Stimulated activated naive B cell treated with anti-CD40 and anti-IgM and Interleukin-4, amounts not matched to agents 10 μg/mL and 1 μg/mL and 100 μg/mL, for 72 hours (primary cell): Measurements from ENCODE around the gene CRMP1.

Experiments used
- ATAC-seq, 2 donors: fragments of 150-1000 bp; cut with Tn5 transposase; replicated peaks; 2 replicates each; pipeline ENCODE4 v1.10.0; 2021; ENCODE audit warnings: moderate library complexity in 1 of 2
- DNase-seq: peaks from one replicate; pipeline ENCODE4 v3.0.0; 2021
- H3K27ac Mint-ChIP-seq: one replicate; pipeline ENCODE4 v1.8.0; 2022; ENCODE audit warnings: mild to moderate bottlenecking, mixed read lengths
- H3K27me3 Mint-ChIP-seq, 2 donors: one replicate each; pipeline ENCODE4 v1.8.0; 2022; ENCODE audit warnings: mixed read lengths in 2 of 2
- H3K36me3 Mint-ChIP-seq, 2 donors: one replicate each; pipeline ENCODE4 v1.8.0; 2022; ENCODE audit warnings: mixed read lengths in 2 of 2, mild to moderate bottlenecking in 1 of 2
- H3K4me1 Mint-ChIP-seq, 2 donors: one replicate each; pipeline ENCODE4 v1.8.0; 2022; ENCODE audit warnings: mixed read lengths in 2 of 2, mild to moderate bottlenecking in 1 of 2
- H3K4me3 Mint-ChIP-seq, 2 donors: one replicate each; pipeline ENCODE4 v1.8.0; 2022; ENCODE audit warnings: mild to moderate bottlenecking in 2 of 2, mixed read lengths in 2 of 2, moderate library complexity in 1 of 2
- H3K9me3 Mint-ChIP-seq, 2 donors: one replicate each; pipeline ENCODE4 v1.8.0; 2022; ENCODE audit warnings: mixed read lengths in 2 of 2, mild to moderate bottlenecking in 1 of 2

The CRMP1 gene

GRCh38 chr4:5808081-5808741 lies 84.7 kb downstream of the CRMP1 start:
- Mint-ChIP-seq H3K27me3 (peaks cover 0 to 5% of the 10 kb centered on the region in 2 donors), H3K4me3 (no peak overlapping the region), H3K27ac (no peak overlapping the region)

GRCh38 chr4:5805270-5805669 lies 87.6 kb downstream of the CRMP1 start:
- DNase-seq (no peak), ATAC-seq (no peak)
- no peaks in the 10 kb centered on the region for H3K36me3 Mint-ChIP-seq
- no peak overlapping the region for H3K4me3 Mint-ChIP-seq
- H3K4me1 Mint-ChIP-seq, result no peaks in the 10 kb centered on the region
- no peak overlapping the region for H3K27ac Mint-ChIP-seq
- H3K9me3 Mint-ChIP-seq, result no peaks in the 10 kb centered on the region
- peaks cover 0 to 5% of the 10 kb centered on the region in 2 donors for H3K27me3 Mint-ChIP-seq

More at GRCh38 chr4:5808081-5808741, 84.7 kb downstream of the CRMP1 start:
- DNase-seq (no peak), ATAC-seq (no peak)
- H3K9me3 Mint-ChIP-seq, result no peaks in the 10 kb centered on the region
- H3K36me3 Mint-ChIP-seq, result no peaks in the 10 kb centered on the region
- H3K4me1 Mint-ChIP-seq, result no peaks in the 10 kb centered on the region

- Mint-ChIP-seq H3K27me3 (peaks cover 0 to 5% of the 10 kb centered on the region in 2 donors), H3K27ac (no peak overlapping the region), H3K9me3 (no peaks in the 10 kb centered on the region), H3K4me1 (no peaks in the 10 kb centered on the region), H3K36me3 (no peaks in the 10 kb centered on the region), H3K4me3 (no peak overlapping the region)
- DNase-seq (no peak), ATAC-seq (no peak)
These were observed 88.2 kb downstream of the CRMP1 start for GRCh38 chr4:5804656-5805055.

- Mint-ChIP-seq H3K27ac (no peak overlapping the region), H3K9me3 (no peaks in the 10 kb centered on the region), H3K4me3 (no peak overlapping the region), H3K4me1 (no peaks in the 10 kb centered on the region), H3K27me3 (peaks cover 0 to 5% of the 10 kb centered on the region in 2 donors), H3K36me3 (no peaks in the 10 kb centered on the region)
- DNase-seq (no peak), ATAC-seq (no peak)
These were observed 90.3 kb downstream of the CRMP1 start for GRCh38 chr4:5802565-5802964.

- ATAC-seq, result no peak
- H3K27me3 Mint-ChIP-seq, result no peaks in the 10 kb centered on the region
- no peak for DNase-seq
- no peak overlapping the region for H3K4me3 Mint-ChIP-seq
- H3K9me3 Mint-ChIP-seq, result no peaks in the 10 kb centered on the region
- no peaks in the 10 kb centered on the region for H3K36me3 Mint-ChIP-seq
- no peaks in the 10 kb centered on the region for H3K4me1 Mint-ChIP-seq
- H3K27ac Mint-ChIP-seq, result no peak overlapping the region
These were observed 91.2 kb downstream of the CRMP1 start for GRCh38 chr4:5801696-5802095.

- ATAC-seq (no peak), DNase-seq (no peak)
- no peak overlapping the region for H3K27ac Mint-ChIP-seq
- H3K4me1 Mint-ChIP-seq, result no peaks in the 10 kb centered on the region
- no peaks in the 10 kb centered on the region for H3K36me3 Mint-ChIP-seq
- peaks cover 0 to 3% of the 10 kb centered on the region in 2 donors for H3K9me3 Mint-ChIP-seq
- no peak overlapping the region for H3K4me3 Mint-ChIP-seq
- no peaks in the 10 kb centered on the region for H3K27me3 Mint-ChIP-seq
These were observed 92.4 kb downstream of the CRMP1 start for GRCh38 chr4:5800496-5800895.

- H3K9me3 Mint-ChIP-seq, result peaks cover 0 to 3% of the 10 kb centered on the region in 2 donors
- DNase-seq (no peak), ATAC-seq (no peak)
- H3K4me1 Mint-ChIP-seq, result no peaks in the 10 kb centered on the region
- no peak overlapping the region for H3K4me3 Mint-ChIP-seq
- no peaks in the 10 kb centered on the region for H3K36me3 Mint-ChIP-seq
- no peaks in the 10 kb centered on the region for H3K27me3 Mint-ChIP-seq
- no peak overlapping the region for H3K27ac Mint-ChIP-seq
These were observed 93.5 kb downstream of the CRMP1 start for GRCh38 chr4:5799406-5799805.

GRCh38 chr4:5798946-5799345 lies 93.9 kb downstream of the CRMP1 start:
- no peak for ATAC-seq
- no peaks in the 10 kb centered on the region for H3K4me1 Mint-ChIP-seq
- no peak overlapping the region for H3K4me3 Mint-ChIP-seq
- no peaks in the 10 kb centered on the region for H3K36me3 Mint-ChIP-seq
- H3K27ac Mint-ChIP-seq, result no peak overlapping the region
- peaks cover 0 to 3% of the 10 kb centered on the region in 2 donors for H3K9me3 Mint-ChIP-seq
- H3K27me3 Mint-ChIP-seq, result no peaks in the 10 kb centered on the region
- DNase-seq, result no peak

- Mint-ChIP-seq H3K27ac (no peak overlapping the region), H3K27me3 (no peaks in the 10 kb centered on the region), H3K36me3 (no peaks in the 10 kb centered on the region), H3K4me3 (no peak overlapping the region), H3K9me3 (peaks cover 0 to 3% of the 10 kb centered on the region in 2 donors), H3K4me1 (no peaks in the 10 kb centered on the region)
- ATAC-seq (no peak), DNase-seq (no peak)
These were observed 94.4 kb downstream of the CRMP1 start for GRCh38 chr4:5798462-5798861.

- Mint-ChIP-seq H3K4me1 (no peaks in the 10 kb centered on the region), H3K27ac (no peak overlapping the region), H3K4me3 (no peak overlapping the region), H3K36me3 (no peaks in the 10 kb centered on the region), H3K27me3 (no peaks in the 10 kb centered on the region), H3K9me3 (peaks cover 0 to 3% of the 10 kb centered on the region in 2 donors)
- no peak for ATAC-seq
- DNase-seq, result no peak
These were observed 95.0 kb downstream of the CRMP1 start for GRCh38 chr4:5797866-5798265.

- DNase-seq, result no peak
- no peaks in the 10 kb centered on the region for H3K27me3 Mint-ChIP-seq
- H3K4me1 Mint-ChIP-seq, result no peaks in the 10 kb centered on the region
- H3K36me3 Mint-ChIP-seq, result no peaks in the 10 kb centered on the region
- no peak overlapping the region for H3K27ac Mint-ChIP-seq
- no peak overlapping the region for H3K4me3 Mint-ChIP-seq
- H3K9me3 Mint-ChIP-seq, result peaks cover 0 to 3% of the 10 kb centered on the region in 2 donors
- no peak for ATAC-seq
These were observed 95.9 kb downstream of the CRMP1 start for GRCh38 chr4:5796976-5797375.

GRCh38 chr4:5795580-5795979 lies 97.3 kb downstream of the CRMP1 start:
- no peak for DNase-seq
- Mint-ChIP-seq H3K36me3 (no peaks in the 10 kb centered on the region), H3K27ac (no peak overlapping the region), H3K27me3 (no peaks in the 10 kb centered on the region), H3K4me3 (no peak overlapping the region), H3K4me1 (no peaks in the 10 kb centered on the region), H3K9me3 (peaks cover 0 to 3% of the 10 kb centered on the region in 2 donors)
- ATAC-seq, result no peak

GRCh38 chr4:5793514-5793913 lies 99.4 kb downstream of the CRMP1 start:
- no peaks in the 10 kb centered on the region for H3K27me3 Mint-ChIP-seq
- H3K4me3 Mint-ChIP-seq, result no peak overlapping the region
- ATAC-seq (no peak), DNase-seq (no peak)
- H3K4me1 Mint-ChIP-seq, result no peaks in the 10 kb centered on the region
- no peak overlapping the region for H3K27ac Mint-ChIP-seq
- H3K9me3 Mint-ChIP-seq, result peaks cover 2 to 5% of the 10 kb centered on the region in 2 donors
- H3K36me3 Mint-ChIP-seq, result peaks cover 0 to 2% of the 10 kb centered on the region in 2 donors

- ATAC-seq (no peak), DNase-seq (no peak)
- H3K4me3 Mint-ChIP-seq, result no peak overlapping the region
- no peaks in the 10 kb centered on the region for H3K4me1 Mint-ChIP-seq
- peaks cover 9 to 12% of the 10 kb centered on the region in 2 donors for H3K9me3 Mint-ChIP-seq
- peaks cover 3 to 6% of the 10 kb centered on the region in 2 donors for H3K36me3 Mint-ChIP-seq
- no peak overlapping the region for H3K27ac Mint-ChIP-seq
- no peaks in the 10 kb centered on the region for H3K27me3 Mint-ChIP-seq
These were observed 101.2 kb downstream of the CRMP1 start for GRCh38 chr4:5791654-5792053.

- Mint-ChIP-seq H3K27me3 (no peaks in the 10 kb centered on the region), H3K27ac (no peak overlapping the region)
These were observed 102.4 kb downstream of the CRMP1 start for GRCh38 chr4:5790546-5790857.

GRCh38 chr4:5789141-5789540 lies 103.7 kb downstream of the CRMP1 start:
- Mint-ChIP-seq H3K27me3 (no peaks in the 10 kb centered on the region), H3K4me1 (no peaks in the 10 kb centered on the region), H3K4me3 (no peak overlapping the region), H3K27ac (no peak overlapping the region), H3K36me3 (peaks cover 3 to 6% of the 10 kb centered on the region in 2 donors), H3K9me3 (peaks cover 9% of the 10 kb centered on the region in 2 donors)
- DNase-seq (no peak), ATAC-seq (no peak)

More at GRCh38 chr4:5790546-5790857, 102.4 kb downstream of the CRMP1 start:
- Mint-ChIP-seq H3K9me3 (peaks cover 9% of the 10 kb centered on the region in 2 donors), H3K4me1 (no peaks in the 10 kb centered on the region), H3K4me3 (no peak overlapping the region), H3K36me3 (peaks cover 3 to 6% of the 10 kb centered on the region in 2 donors)
- DNase-seq, result no peak
- no peak for ATAC-seq
